Measurements from ENCODE around the gene NUDT22. TPM values are rescaled to one million over a fixed set of nuclear protein-coding genes. Genes with fewer than 3 reads are reported as not detected.

NUDT22 gene
- polyA plus RNA-seq, 1 donor (not counting 4 experiments of a cell fraction or from before 2014, with no cell fraction given): 31.1 TPM

- no peak for DNase-seq (ENCODE audit: low read depth, low spot score)
- Histone ChIP-seq H3K27me3 (ENCODE audit: control insufficient read depth, extremely low read depth, insufficient read depth, low read length) (no peaks in the 10 kb centered on the region), H3K9ac (ENCODE audit: control insufficient read depth, extremely low read depth, insufficient read depth, low read length) (peak overlapping the region; percentile 85), H3K27ac (ENCODE audit: control insufficient read depth, insufficient read depth, low read length) (no peak overlapping the region), H4K20me1 (ENCODE audit: control insufficient read depth, extremely low read depth, insufficient read depth, low read length) (no peaks in the 10 kb centered on the region), H3K36me3 (ENCODE audit: control insufficient read depth in 2 of 2, extremely low read depth in 1 of 2, insufficient read depth in 2 of 2, low read length in 2 of 2) (peaks cover 3 to 5% of the 10 kb centered on the region in 2 experiments), H3K9me1 (ENCODE audit: control insufficient read depth, extremely low read depth, insufficient read depth, low read length) (no peaks in the 10 kb centered on the region), H3K79me2 (ENCODE audit: control insufficient read depth, insufficient read depth, low read length) (peaks cover 18% of the 10 kb centered on the region), H3K9me3 (ENCODE audit: control insufficient read depth, low read depth, low read length) (no peaks in the 10 kb centered on the region), H3K4me1 (ENCODE audit: control insufficient read depth, extremely low read depth, insufficient read depth, low read length) (peaks cover 47% of the 10 kb centered on the region), H2AFZ (ENCODE audit: control insufficient read depth, low read length) (no peak overlapping the region), H3K4me3 (ENCODE audit: control insufficient read depth in 2 of 3, extremely low read depth in 1 of 3, insufficient read depth in 2 of 3, low read depth in 1 of 3, low read length in 3 of 3) (peak overlapping the region; percentile 83 to 89 (median 88)), H3K4me2 (ENCODE audit: control insufficient read depth, extremely low read depth, insufficient read depth, low read depth, low read length) (peak overlapping the region; percentile 95)
- dilution Hi-C loops (cut with MboI; ENCODE audit: extremely low pct_ligation_motif_present, low sequenced_read_pairs): no loop called here
- peak; percentile 62 for FAIRE-seq
- TF ChIP-seq EZH2 (IDR thresholded peaks at IDR 0.05; ENCODE audit: low read length): no peak
- TF ChIP-seq, protein P1, sequence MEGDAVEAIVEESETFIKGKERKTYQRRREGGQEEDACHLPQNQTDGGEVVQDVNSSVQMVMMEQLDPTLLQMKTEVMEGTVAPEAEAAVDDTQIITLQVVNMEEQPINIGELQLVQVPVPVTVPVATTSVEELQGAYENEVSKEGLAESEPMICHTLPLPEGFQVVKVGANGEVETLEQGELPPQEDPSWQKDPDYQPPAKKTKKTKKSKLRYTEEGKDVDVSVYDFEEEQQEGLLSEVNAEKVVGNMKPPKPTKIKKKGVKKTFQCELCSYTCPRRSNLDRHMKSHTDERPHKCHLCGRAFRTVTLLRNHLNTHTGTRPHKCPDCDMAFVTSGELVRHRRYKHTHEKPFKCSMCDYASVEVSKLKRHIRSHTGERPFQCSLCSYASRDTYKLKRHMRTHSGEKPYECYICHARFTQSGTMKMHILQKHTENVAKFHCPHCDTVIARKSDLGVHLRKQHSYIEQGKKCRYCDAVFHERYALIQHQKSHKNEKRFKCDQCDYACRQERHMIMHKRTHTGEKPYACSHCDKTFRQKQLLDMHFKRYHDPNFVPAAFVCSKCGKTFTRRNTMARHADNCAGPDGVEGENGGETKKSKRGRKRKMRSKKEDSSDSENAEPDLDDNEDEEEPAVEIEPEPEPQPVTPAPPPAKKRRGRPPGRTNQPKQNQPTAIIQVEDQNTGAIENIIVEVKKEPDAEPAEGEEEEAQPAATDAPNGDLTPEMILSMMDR (optimal IDR thresholded peaks at IDR 0.05 in 1 of 3, IDR thresholded peaks at IDR 0.05 in 1 of 3, conservative IDR thresholded peaks at IDR 0.05 in 1 of 3; ENCODE audit: extremely low read depth in 1 of 3, insufficient read depth in 2 of 3, low read length in 3 of 3): no peak
Measured at GRCh38 chr11:64227405-64227956, 1.4 kb downstream of the NUDT22 start.

GRCh38 chr11:64229090-64229743 is 3.1 kb downstream of the NUDT22 start:
- H3K4me2 ChIP-seq (ENCODE audit: control insufficient read depth, extremely low read depth, insufficient read depth, low read depth, low read length): no peak overlapping the region
- no peak overlapping the region for H2AFZ ChIP-seq (ENCODE audit: control insufficient read depth, low read length)
- TF ChIP-seq, protein P1 (optimal IDR thresholded peaks at IDR 0.05 in 1 of 3, IDR thresholded peaks at IDR 0.05 in 1 of 3, conservative IDR thresholded peaks at IDR 0.05 in 1 of 3; ENCODE audit: extremely low read depth in 1 of 3, insufficient read depth in 2 of 3, low read length in 3 of 3): no peak
- TF ChIP-seq EZH2 (IDR thresholded peaks at IDR 0.05; ENCODE audit: low read length): no peak
- DNase-seq (ENCODE audit: low read depth, low spot score) (no peak), FAIRE-seq (no peak)
- H3K27me3 ChIP-seq (ENCODE audit: control insufficient read depth, extremely low read depth, insufficient read depth, low read length): no peaks in the 10 kb centered on the region
- peaks cover 50% of the 10 kb centered on the region for H3K4me1 ChIP-seq (ENCODE audit: control insufficient read depth, extremely low read depth, insufficient read depth, low read length)
- H3K9ac ChIP-seq (ENCODE audit: control insufficient read depth, extremely low read depth, insufficient read depth, low read length): no peak overlapping the region
- H3K36me3 ChIP-seq (ENCODE audit: control insufficient read depth in 2 of 2, extremely low read depth in 1 of 2, insufficient read depth in 2 of 2, low read length in 2 of 2): peaks cover 3% of the 10 kb centered on the region in 2 experiments
- peaks cover 18% of the 10 kb centered on the region for H3K79me2 ChIP-seq (ENCODE audit: control insufficient read depth, insufficient read depth, low read length)
- H3K9me3 ChIP-seq (ENCODE audit: control insufficient read depth, low read depth, low read length): no peaks in the 10 kb centered on the region
- peaks cover 2% of the 10 kb centered on the region for H3K9me1 ChIP-seq (ENCODE audit: control insufficient read depth, extremely low read depth, insufficient read depth, low read length)
- no peak overlapping the region for H3K4me3 ChIP-seq (ENCODE audit: control insufficient read depth in 2 of 3, extremely low read depth in 1 of 3, insufficient read depth in 2 of 3, low read depth in 1 of 3, low read length in 3 of 3)
- no peak overlapping the region for H3K27ac ChIP-seq (ENCODE audit: control insufficient read depth, insufficient read depth, low read length)
- dilution Hi-C loops (cut with MboI; ENCODE audit: extremely low pct_ligation_motif_present, low sequenced_read_pairs): no loop called here
- H4K20me1 ChIP-seq (ENCODE audit: control insufficient read depth, extremely low read depth, insufficient read depth, low read length): no peaks in the 10 kb centered on the region
